Choroid plexus epithelial cell (primary cell): Measurements from ENCODE around the gene CPNE8.
A peak's percentile ranks its signal among the peaks of the same experiment; 100 is the strongest.

Source experiments
- DNase-seq: peaks from one replicate; pipeline ENCODE4 v3.0.0-alpha.2; 2010; ENCODE audit warnings: low read depth
- H3K4me3 ChIP-seq: 2 replicates; pipeline ENCODE4 v1.5.1; 2011; ENCODE audit warnings: low read depth, mild to moderate bottlenecking, control low read depth, low read length, moderate library complexity
- TF ChIP-seq, protein P1 (sequence below): conservative IDR thresholded peaks from 2 replicates; pipeline ENCODE4 v1.5.1; 2011; ENCODE audit warnings: low read depth, mild to moderate bottlenecking, control low read depth, inconsistent platforms, low read length, moderate library complexity

The CPNE8 gene

DNA sequence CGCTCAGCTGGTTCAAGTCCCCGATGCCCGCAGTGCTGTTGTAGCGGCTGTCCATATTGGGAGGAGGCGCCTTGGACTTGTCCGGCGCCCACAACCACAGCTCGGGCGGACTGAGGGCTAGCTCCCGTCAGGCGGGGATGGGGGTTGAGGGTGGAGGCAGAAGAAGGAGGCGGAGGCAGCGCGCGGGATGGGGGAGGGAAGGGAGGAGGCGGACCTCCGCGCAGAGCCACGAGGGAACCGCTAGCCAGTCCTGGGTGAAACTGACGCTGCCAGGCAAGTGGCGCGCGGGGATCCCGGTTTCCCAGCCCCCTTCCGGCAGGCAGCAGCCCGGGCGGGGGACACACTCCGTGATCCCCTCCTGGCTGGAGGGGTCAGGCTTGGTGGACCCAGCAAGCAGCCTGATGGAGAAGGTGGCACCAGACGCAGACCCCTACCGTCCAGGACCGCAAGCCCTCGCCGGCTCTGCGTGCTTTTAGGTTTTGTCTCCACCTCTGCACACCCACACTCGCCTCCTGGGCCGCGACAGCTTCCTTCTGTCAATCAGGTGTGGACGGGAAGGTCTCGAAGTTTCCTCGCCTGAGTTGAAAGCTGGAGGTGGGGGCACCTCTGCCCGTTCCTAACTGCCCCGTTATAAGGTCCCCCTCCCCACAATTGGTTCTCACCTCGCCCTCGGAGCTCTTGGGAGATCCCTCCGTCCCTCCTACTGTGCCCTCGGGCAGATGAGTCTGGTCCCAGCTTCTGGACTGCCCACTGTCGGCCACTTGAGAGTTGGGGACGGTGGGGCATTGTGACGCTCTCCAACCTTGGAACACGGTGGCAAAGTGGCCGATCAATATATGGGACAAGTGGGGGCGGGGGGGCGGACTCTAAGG lies at the start of gene CPNE8:
TSS of gene CPNE8 (minus strand) at position 112 of the 872 bp plus-strand sequence. CDS start at position 55, 57 bp downstream.
- TF ChIP-seq, protein P1, sequence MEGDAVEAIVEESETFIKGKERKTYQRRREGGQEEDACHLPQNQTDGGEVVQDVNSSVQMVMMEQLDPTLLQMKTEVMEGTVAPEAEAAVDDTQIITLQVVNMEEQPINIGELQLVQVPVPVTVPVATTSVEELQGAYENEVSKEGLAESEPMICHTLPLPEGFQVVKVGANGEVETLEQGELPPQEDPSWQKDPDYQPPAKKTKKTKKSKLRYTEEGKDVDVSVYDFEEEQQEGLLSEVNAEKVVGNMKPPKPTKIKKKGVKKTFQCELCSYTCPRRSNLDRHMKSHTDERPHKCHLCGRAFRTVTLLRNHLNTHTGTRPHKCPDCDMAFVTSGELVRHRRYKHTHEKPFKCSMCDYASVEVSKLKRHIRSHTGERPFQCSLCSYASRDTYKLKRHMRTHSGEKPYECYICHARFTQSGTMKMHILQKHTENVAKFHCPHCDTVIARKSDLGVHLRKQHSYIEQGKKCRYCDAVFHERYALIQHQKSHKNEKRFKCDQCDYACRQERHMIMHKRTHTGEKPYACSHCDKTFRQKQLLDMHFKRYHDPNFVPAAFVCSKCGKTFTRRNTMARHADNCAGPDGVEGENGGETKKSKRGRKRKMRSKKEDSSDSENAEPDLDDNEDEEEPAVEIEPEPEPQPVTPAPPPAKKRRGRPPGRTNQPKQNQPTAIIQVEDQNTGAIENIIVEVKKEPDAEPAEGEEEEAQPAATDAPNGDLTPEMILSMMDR: no peak
- peak; percentile 50 for DNase-seq
- H3K4me3 ChIP-seq: peak within 1 kb of the TSS; percentile 54

- DNase-seq: no peak
- TF ChIP-seq, protein P1: no peak
Observed at GRCh38 chr12:38954238-38954873, 49.0 kb upstream of the CPNE8 start.

DNA sequence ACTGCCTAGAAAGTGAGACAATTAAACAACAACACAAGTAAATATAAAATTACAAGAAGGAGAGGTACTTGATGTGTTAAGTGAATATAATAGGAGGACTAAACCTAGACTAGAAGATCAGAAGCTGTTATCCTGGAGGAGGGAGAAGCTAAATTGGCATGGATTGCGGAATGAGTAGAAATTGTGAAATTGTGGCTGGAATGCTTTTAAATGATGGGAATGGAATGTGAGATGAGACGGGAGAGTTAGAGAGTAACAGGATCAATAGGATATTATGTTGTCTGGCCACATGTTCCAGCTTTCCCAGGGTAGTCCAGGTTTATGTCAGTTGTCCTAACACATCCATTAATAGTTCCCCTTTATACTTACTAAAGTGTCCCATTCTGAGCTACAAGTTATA lies 44.0 kb upstream of the CPNE8 start:
- no peak for DNase-seq
- TF ChIP-seq, protein P1: no peak
- H3K4me3 ChIP-seq: no peak overlapping the region

More at GRCh38 chr12:38954238-38954873, 49.0 kb upstream of the CPNE8 start:
- no peak overlapping the region for H3K4me3 ChIP-seq

DNA sequence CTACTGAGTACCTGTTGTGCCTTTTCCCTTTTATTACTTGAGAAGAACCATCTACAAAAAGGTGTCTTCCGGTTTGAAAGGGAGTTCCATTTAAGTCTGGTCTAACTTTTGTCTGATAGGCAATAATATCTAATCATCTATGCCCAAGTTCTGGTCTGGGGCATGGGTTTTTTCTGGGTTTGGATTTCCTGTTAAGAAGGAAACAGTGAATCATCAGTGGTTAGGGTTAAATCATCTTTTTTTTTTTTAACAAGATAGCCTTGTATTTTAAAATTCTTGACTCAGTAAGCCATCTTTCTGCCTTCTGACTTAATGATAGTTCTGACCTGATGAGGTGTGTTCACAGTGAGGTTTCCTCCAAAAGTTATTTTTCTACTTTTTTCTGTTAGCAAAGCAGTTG lies 29.3 kb upstream of the CPNE8 start:
- no peak overlapping the region for H3K4me3 ChIP-seq
- TF ChIP-seq, protein P1: no peak
- no peak for DNase-seq

GRCh38 chr12:38934078-38934584 lies 28.7 kb upstream of the CPNE8 start:
- DNase-seq: no peak
- TF ChIP-seq, protein P1: no peak
- no peak overlapping the region for H3K4me3 ChIP-seq

DNA sequence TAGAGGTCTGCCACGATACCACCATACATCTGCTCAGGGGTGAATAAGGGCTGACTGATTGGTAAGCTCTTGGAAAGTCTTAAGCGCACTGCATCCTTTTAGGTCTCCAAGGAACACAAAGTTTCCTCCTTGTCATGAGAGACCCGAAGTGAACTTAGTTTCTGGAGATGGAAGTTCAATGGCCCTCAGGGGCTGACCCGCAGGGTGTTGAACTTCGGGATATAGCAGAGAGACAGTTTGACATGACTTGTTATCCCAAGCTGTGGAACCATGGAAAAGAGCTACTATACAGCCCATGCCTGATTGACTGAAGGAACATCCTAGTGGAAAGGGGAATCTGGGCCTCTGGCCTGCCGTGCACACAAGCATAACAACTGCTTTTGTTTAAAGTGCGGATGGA lies 26.9 kb upstream of the CPNE8 start:
- DNase-seq: no peak
- H3K4me3 ChIP-seq: no peak overlapping the region
- TF ChIP-seq, protein P1: no peak

DNA sequence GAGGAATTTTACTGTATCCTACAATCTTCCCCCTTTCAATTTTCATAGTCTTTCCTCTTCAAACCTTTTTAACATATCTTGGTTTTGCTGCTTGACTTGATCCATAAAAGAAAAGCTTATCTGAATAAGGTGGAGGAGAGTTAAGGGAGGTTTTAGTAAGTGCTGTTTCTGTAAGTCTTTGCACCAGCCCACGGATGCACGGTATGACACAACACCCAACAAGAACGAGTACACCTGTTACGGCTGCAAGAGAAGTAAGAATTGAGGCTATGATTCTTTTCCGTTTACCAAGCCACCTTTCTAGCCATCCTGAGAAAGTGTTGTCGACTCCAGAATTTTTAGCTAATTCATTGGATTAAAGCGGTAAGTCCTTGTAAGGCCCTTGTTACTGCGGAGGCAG lies 26.1 kb upstream of the CPNE8 start:
- DNase-seq: no peak
- TF ChIP-seq, protein P1: no peak
- H3K4me3 ChIP-seq: no peak overlapping the region
